K562 (cell line): Measurements from ENCODE around the gene UPP1. TPM values are rescaled to one million over a fixed set of nuclear protein-coding genes. Genes with fewer than 3 reads are reported as not detected.

Experiments
- ATAC-seq: fragments of 200-7000 bp; cut with Tn5 transposase; 3 replicates; pipeline ENCODE4 v1.9.1; 2020; ENCODE audit warnings: moderate library complexity
- BruUV-seq: library from RNA; stranded (reverse); fragments of 400-500 nt; replicated peaks from 2 replicates; lab custom pipeline; 2021; lab: Mats Ljungman, UMichigan
- CTCF ChIA-PET: fragments of 300-600 bp; formaldehyde crosslinking; extraction: SDS; loops from one replicate; lab custom pipeline; 2021; ENCODE audit warnings: low intra/inter-chr PET ratio; lab: Yijun Ruan, JAX
- POLR2A ChIA-PET: fragments of 300-600, 350-650 bp; sonication (Branson Sonifier 250); formaldehyde crosslinking; extraction: SDS; loops from one replicate; lab custom pipeline; 2021; ENCODE audit warnings: antibody characterized with exemption, inconsistent platforms; lab: Yijun Ruan, JAX
- DNase-seq, 4 experiments: peaks; one replicate each; pipeline versions ENCODE4 v3.0.0 to v3.0.0-alpha.2; 2011 to 2018; ENCODE audit warnings: low spot score in 3 of 4, mixed read lengths in 3 of 4; ENCODE audit errors: extremely low read depth in 1 of 4
- FAIRE-seq: peaks from 2 replicates; lab custom pipeline; 2011; peaks lifted over from hg19 to GRCh38; lab: Jason Lieb, UNC
- H2AFZ ChIP-seq: 2 replicates; pipeline ENCODE4 v1.6.0; 2011; ENCODE audit warnings: low read depth, low read length, control low read depth, inconsistent platforms
- H3K27ac ChIP-seq: fragments of 200-600 bp; 3 replicates; pipeline ENCODE4 v1.8.0; 2011; ENCODE audit warnings: low read depth, mild to moderate bottlenecking, control low read depth, inconsistent platforms, low read length, moderate library complexity, mixed read lengths; ENCODE audit errors: extremely low read depth
- H3K27me3 ChIP-seq, 2 experiments: fragments of 300-600 bp in 1 of 2; 2 replicates in 1 of 2; 3 replicates in 1 of 2; pipeline versions ENCODE4 v1.6.0 to v1.8.0; 2011; ENCODE audit warnings: inconsistent platforms in 2 of 2, low read length in 2 of 2, mild to moderate bottlenecking in 1 of 2, mixed read lengths in 1 of 2, moderate library complexity in 1 of 2; ENCODE audit not compliant: control insufficient read depth in 2 of 2, insufficient read depth in 2 of 2
- H3K36me3 ChIP-seq: fragments of 300-600 bp; 3 replicates; pipeline ENCODE4 v1.8.0; 2011; ENCODE audit warnings: mild to moderate bottlenecking, low read length, inconsistent platforms; ENCODE audit not compliant: control insufficient read depth, insufficient read depth
- H3K4me1 ChIP-seq, 2 experiments: fragments of 200-600 bp in 1 of 2; replicated peaks in 1 of 2; 2 replicates in 1 of 2; 3 replicates in 1 of 2; pipeline versions ENCODE4 v1.5.1 to v1.8.0; 2011; ENCODE audit warnings: inconsistent platforms in 2 of 2, low read length in 2 of 2, mild to moderate bottlenecking in 1 of 2, mixed read lengths in 1 of 2, moderate library complexity in 1 of 2; ENCODE audit not compliant: control insufficient read depth in 2 of 2, insufficient read depth in 2 of 2
- H3K4me2 ChIP-seq: 2 replicates; pipeline ENCODE4 v1.6.1; 2011; ENCODE audit warnings: low read length, control low read depth, inconsistent platforms, mixed read lengths; ENCODE audit not compliant: insufficient read depth
- H3K4me3 ChIP-seq: fragments of 200-600 bp; sonication (generic), shearing (Covaris generic); 2 replicates; pipeline ENCODE4 v1.5.1; 2016; ENCODE audit warnings: control low read depth, inconsistent platforms
- H3K79me2 ChIP-seq: fragments of 200-600 bp; 3 replicates; pipeline ENCODE4 v1.8.0; 2011; ENCODE audit warnings: low read length, inconsistent platforms; ENCODE audit not compliant: control insufficient read depth, insufficient read depth
- H3K9ac ChIP-seq, 2 experiments: 2 replicates each; pipeline versions ENCODE4 v1.6.0 to v1.6.1; 2011; ENCODE audit warnings: low read depth in 2 of 2, low read length in 2 of 2, control low read depth in 1 of 2, inconsistent platforms in 1 of 2, mild to moderate bottlenecking in 1 of 2, mixed read lengths in 1 of 2; ENCODE audit not compliant: insufficient read depth in 1 of 2
- H3K9me1 ChIP-seq: one replicate; pipeline ENCODE4 v1.6.0; 2011; ENCODE audit warnings: inconsistent platforms, mild to moderate bottlenecking, low read length, moderate library complexity; ENCODE audit not compliant: control insufficient read depth, insufficient read depth
- H3K9me3 ChIP-seq: replicated peaks from 2 replicates; pipeline ENCODE4 v1.5.1; 2011; ENCODE audit warnings: low read depth, low read length, inconsistent platforms; ENCODE audit not compliant: control insufficient read depth, insufficient read depth
- H4K20me1 ChIP-seq: replicated peaks from 2 replicates; pipeline ENCODE4 v1.6.1; 2011; ENCODE audit warnings: low read length, inconsistent platforms, mixed read lengths; ENCODE audit not compliant: control insufficient read depth, insufficient read depth
- CCAR2 ChIP-seq: fragments of 200-400 bp; formaldehyde crosslinking; IDR thresholded peaks from 2 replicates; pipeline ENCODE4 v1.6.1; 2017; ENCODE audit warnings: mild to moderate bottlenecking, low read depth, low read length
- DIDO1 ChIP-seq: fragments of 450-650 bp; IDR thresholded peaks from 2 replicates; pipeline ENCODE4 v1.6.1; 2016; ENCODE audit warnings: low read depth, missing biosample characterization, missing genetic modification characterization
- ETV1 ChIP-seq: fragments of 450-650 bp; conservative IDR thresholded peaks from 2 replicates; pipeline ENCODE4 v1.6.1; 2016; ENCODE audit warnings: missing genetic modification characterization, control low read depth, low read depth, missing compliant biosample characterization
- GTF2E2 ChIP-seq: fragments of 200-800 bp; sonication (Bioruptor generic); IDR thresholded peaks from 2 replicates; pipeline ENCODE4 v1.6.1; 2016; ENCODE audit warnings: missing genetic modification characterization, missing compliant biosample characterization
- GTF2F1 ChIP-seq: IDR thresholded peaks from 2 replicates; pipeline ENCODE4 v1.6.1; 2011; ENCODE audit warnings: low read depth, low read length, improper control_type of control experiment
- HDAC8 ChIP-seq: fragments of 450-650 bp; IDR thresholded peaks from 2 replicates; pipeline ENCODE4 v1.6.1; 2016; ENCODE audit warnings: mild to moderate bottlenecking, missing genetic modification characterization, moderate library complexity, missing compliant biosample characterization
- HMG20A ChIP-seq: fragments of 450-650 bp; formaldehyde crosslinking; conservative IDR thresholded peaks from 2 replicates; pipeline ENCODE4 v1.4.0; 2020; ENCODE audit warnings: mild to moderate bottlenecking, mixed read lengths
- HNRNPL ChIP-seq: fragments of 200-400 bp; formaldehyde crosslinking; IDR thresholded peaks from 2 replicates; pipeline ENCODE4 v1.6.1; 2017; ENCODE audit warnings: low read depth, mild to moderate bottlenecking, low read length
- NFATC3 ChIP-seq: fragments of 450-650 bp; IDR thresholded peaks from 2 replicates; pipeline ENCODE4 v1.6.1; 2017; ENCODE audit warnings: mild to moderate bottlenecking
- NFXL1 ChIP-seq: fragments of 450-650 bp; formaldehyde crosslinking; IDR thresholded peaks from 2 replicates; pipeline ENCODE4 v1.4.0; 2021; ENCODE audit warnings: mild to moderate bottlenecking
- RAD21 ChIP-seq, 2 experiments: fragments of 250-450 bp in 1 of 2; fragments of 450-650 bp in 1 of 2; sonication (Bioruptor Pico) in 1 of 2; formaldehyde crosslinking in 1 of 2; IDR thresholded peaks in 1 of 2; conservative IDR thresholded peaks in 1 of 2; 2 replicates each; pipeline versions ENCODE4 v1.4.0 to v1.8.0; 2020 to 2022; ENCODE audit warnings: mild to moderate bottlenecking in 2 of 2, moderate library complexity in 1 of 2
- SAFB2 ChIP-seq: fragments of 200-400 bp; formaldehyde crosslinking; IDR thresholded peaks from 2 replicates; pipeline ENCODE4 v1.6.1; 2018; ENCODE audit warnings: borderline replicate concordance, low read length, low read depth, moderate library complexity; ENCODE audit not compliant: severe bottlenecking
- SMARCA4 ChIP-seq: fragments of 450-650 bp; IDR thresholded peaks from 2 replicates; pipeline ENCODE4 v1.6.1; 2016
- SMARCC2 ChIP-seq: fragments of 450-650 bp; IDR thresholded peaks from 2 replicates; pipeline ENCODE4 v1.6.1; 2017; ENCODE audit warnings: antibody characterized with exemption, moderate library complexity, mild to moderate bottlenecking, low read depth
- SNRNP70 ChIP-seq: fragments of 200-400 bp; formaldehyde crosslinking; optimal IDR thresholded peaks from 2 replicates; pipeline ENCODE3; 2017; ENCODE audit warnings: low read depth, low read length
- ZC3H4 ChIP-seq: sonication (generic); formaldehyde crosslinking; IDR thresholded peaks from 2 replicates; pipeline ENCODE4 v1.9.0; 2021; ENCODE audit warnings: missing genetic modification reagents, borderline replicate concordance
- ZNF12 ChIP-seq: sonication (generic); formaldehyde crosslinking; IDR thresholded peaks from 2 replicates; pipeline ENCODE4 v1.4.0; 2020; ENCODE audit warnings: mild to moderate bottlenecking, missing genetic modification reagents
- ZNF140 ChIP-seq: fragments of 250-450 bp; sonication (Bioruptor Pico); IDR thresholded peaks from 2 replicates; pipeline ENCODE4 v1.8.0; 2021; ENCODE audit warnings: moderate library complexity, mild to moderate bottlenecking, inconsistent platforms
- ZNF174 ChIP-seq: fragments of 250-450 bp; sonication (Bioruptor Pico); IDR thresholded peaks from 2 replicates; pipeline ENCODE4 v1.4.0; 2020; ENCODE audit warnings: mild to moderate bottlenecking
- ZNF384 ChIP-seq: IDR thresholded peaks from 2 replicates; pipeline ENCODE4 v1.6.1; 2012; ENCODE audit warnings: low read depth, low read length, improper control_type of control experiment
- ZNF75A ChIP-seq: fragments of 450-650 bp; formaldehyde crosslinking; IDR thresholded peaks from 2 replicates; pipeline ENCODE4 v1.4.0; 2020; ENCODE audit warnings: mild to moderate bottlenecking
- whole genome bisulfite sequencing: fragments of 100-300 bp; shearing (Covaris generic); methylation state at CpG from one replicate; pipeline ENCODE4 v1.1.6; 2016; ENCODE audit warnings: low coverage, mixed read lengths; ENCODE audit not compliant: insufficient coverage; ENCODE audit errors: missing lambda C conversion rate; 5-methylcytosine and 5-hydroxymethylcytosine counted together
- in situ Hi-C: fragments of 300-500 bp; cut with MboI; formaldehyde crosslinking; loops from 4 replicates; pipeline ENCODE4 v1.15.0; 2018; ENCODE audit warnings: inconsistent platforms, mixed read lengths
- intact Hi-C: fragments of 100-400 bp; cut with micrococcal nuclease; formaldehyde crosslinking; loops from 2 replicates; pipeline ENCODE4 v1.14.2; 2022
- polyA plus RNA-seq, 8 experiments: library from polyadenylated mRNA; depleted of rRNA in 4 of 8; stranded (reverse) in 5 of 8; unstranded in 3 of 8; fragments of >200 nt; fragmentation: Nextera tagmentation in 2 of 8; fragmentation: Illumina TruSeq in 1 of 8; extraction: Ambion mirVana in 2 of 8; extraction: Trizol in 1 of 8; gene quantifications; 2 replicates each; pipeline versions ENCODE4 v1.2.1 to v1.2.3, GENCODE V29; 2011 to 2014; ENCODE audit warnings: inconsistent platforms in 1 of 8, missing spikeins in 1 of 8
- total RNA-seq, 7 experiments: library from RNA; depleted of rRNA in 6 of 7; stranded (reverse); fragments of >200 nt in 6 of 7; fragmentation: Illumina TruSeq in 2 of 7; extraction: Trizol in 2 of 7; gene quantifications; 2 replicates each; pipeline versions ENCODE4 v1.2.1 to v1.2.3, GENCODE V29; 2011 to 2021; ENCODE audit warnings: low replicate concordance in 1 of 7
- TF ChIP-seq, protein P1 (sequence below): sonication (generic); formaldehyde crosslinking; IDR thresholded peaks from 2 replicates; pipeline ENCODE4 v1.8.0; 2022; ENCODE audit warnings: mild to moderate bottlenecking, low read depth, missing genetic modification reagents
- TF ChIP-seq, protein P2 (sequence below), 3 experiments: IDR thresholded peaks in 2 of 3; conservative IDR thresholded peaks in 1 of 3; 2 replicates each; pipeline ENCODE4 v1.5.1; 2011 to 2012; ENCODE audit warnings: low read length in 3 of 3, mild to moderate bottlenecking in 3 of 3, control low read depth in 2 of 3, improper control_type of control experiment in 1 of 3, inconsistent platforms in 1 of 3, low read depth in 1 of 3, mixed read lengths in 1 of 3, moderate library complexity in 1 of 3; ENCODE audit not compliant: insufficient read depth in 2 of 3

UPP1 gene
- total and polyA plus RNA-seq, 9 of the 15 experiments (the other 6 are each of a cell fraction or from before 2014, with no cell fraction given) = 0.38 to 2.4 (median 0.61) TPM

GRCh38 chr7:48132792-48133191 lies 43.7 kb downstream of the UPP1 start (continued):
- TF ChIP-seq, protein P1, sequence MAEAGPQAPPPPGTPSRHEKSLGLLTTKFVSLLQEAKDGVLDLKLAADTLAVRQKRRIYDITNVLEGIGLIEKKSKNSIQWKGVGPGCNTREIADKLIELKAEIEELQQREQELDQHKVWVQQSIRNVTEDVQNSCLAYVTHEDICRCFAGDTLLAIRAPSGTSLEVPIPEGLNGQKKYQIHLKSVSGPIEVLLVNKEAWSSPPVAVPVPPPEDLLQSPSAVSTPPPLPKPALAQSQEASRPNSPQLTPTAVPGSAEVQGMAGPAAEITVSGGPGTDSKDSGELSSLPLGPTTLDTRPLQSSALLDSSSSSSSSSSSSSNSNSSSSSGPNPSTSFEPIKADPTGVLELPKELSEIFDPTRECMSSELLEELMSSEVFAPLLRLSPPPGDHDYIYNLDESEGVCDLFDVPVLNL = no peak
- TF ChIP-seq SMARCC2 = no peak
- TF ChIP-seq ZNF75A = no peak
- no peak for TF ChIP-seq GTF2F1
- TF ChIP-seq SNRNP70 = no peak
- no peak for TF ChIP-seq GTF2E2 (tag)
- no peak for TF ChIP-seq HDAC8 (tag)
- no peak for TF ChIP-seq ZC3H4
- no peak for TF ChIP-seq ZNF140 (CRISPR knock-in tag)
- no peak for TF ChIP-seq SMARCA4
- TF ChIP-seq CCAR2 = no peak
- no peak for TF ChIP-seq SAFB2

GRCh38 chr7:48139459-48139858 lies 50.4 kb downstream of the UPP1 start:
- Histone ChIP-seq H4K20me1 (no peaks in the 10 kb centered on the region), H3K4me3 (no peak overlapping the region), H2AFZ (peak overlapping the region; percentile 57; the same call in 1 of the 2 replicates), H3K9me1 (no peaks in the 10 kb centered on the region), H3K4me2 (no peak overlapping the region), H3K4me1 (no peaks in the 10 kb centered on the region), H3K27me3 (no peaks in the 10 kb centered on the region), H3K36me3 (no peaks in the 10 kb centered on the region), H3K27ac (no peak overlapping the region), H3K9me3 (no peaks in the 10 kb centered on the region), H3K9ac (no peak overlapping the region), H3K79me2 (no peaks in the 10 kb centered on the region)
- no TSS peak for BruUV-seq
- WGBS = 2% methylated on average over 3 of the region's 3 CpGs
- ChIA-PET POLR2A (no interaction called here), CTCF (no interaction called here)
- ATAC-seq (peak; percentile 58; the same call in 2 of the 3 replicates), DNase-seq (peak in 1 of 4 experiments; percentile 18), FAIRE-seq (no peak)
- intact Hi-C loops (no loop called here), in situ Hi-C loops (no loop called here)
- TF ChIP-seq RAD21 (CRISPR knock-in tag; conservative IDR thresholded peaks at IDR 0.05 in 1 of 2, IDR thresholded peaks at IDR 0.05 in 1 of 2) (peak in 1 of 2 experiments; percentile 21; a peak in 1 of 4 replicates), NFATC3 (no peak), HNRNPL (no peak), ZNF174 (CRISPR knock-in tag) (no peak), DIDO1 (no peak), NFXL1 (CRISPR knock-in tag) (no peak), HMG20A (no peak), ETV1 (tag) (no peak), ZNF384 (peak; percentile 63), ZNF12 (CRISPR knock-in tag) (no peak)
- TF ChIP-seq, protein P2, sequence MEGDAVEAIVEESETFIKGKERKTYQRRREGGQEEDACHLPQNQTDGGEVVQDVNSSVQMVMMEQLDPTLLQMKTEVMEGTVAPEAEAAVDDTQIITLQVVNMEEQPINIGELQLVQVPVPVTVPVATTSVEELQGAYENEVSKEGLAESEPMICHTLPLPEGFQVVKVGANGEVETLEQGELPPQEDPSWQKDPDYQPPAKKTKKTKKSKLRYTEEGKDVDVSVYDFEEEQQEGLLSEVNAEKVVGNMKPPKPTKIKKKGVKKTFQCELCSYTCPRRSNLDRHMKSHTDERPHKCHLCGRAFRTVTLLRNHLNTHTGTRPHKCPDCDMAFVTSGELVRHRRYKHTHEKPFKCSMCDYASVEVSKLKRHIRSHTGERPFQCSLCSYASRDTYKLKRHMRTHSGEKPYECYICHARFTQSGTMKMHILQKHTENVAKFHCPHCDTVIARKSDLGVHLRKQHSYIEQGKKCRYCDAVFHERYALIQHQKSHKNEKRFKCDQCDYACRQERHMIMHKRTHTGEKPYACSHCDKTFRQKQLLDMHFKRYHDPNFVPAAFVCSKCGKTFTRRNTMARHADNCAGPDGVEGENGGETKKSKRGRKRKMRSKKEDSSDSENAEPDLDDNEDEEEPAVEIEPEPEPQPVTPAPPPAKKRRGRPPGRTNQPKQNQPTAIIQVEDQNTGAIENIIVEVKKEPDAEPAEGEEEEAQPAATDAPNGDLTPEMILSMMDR (IDR thresholded peaks at IDR 0.05 in 2 of 3, conservative IDR thresholded peaks at IDR 0.05 in 1 of 3; ENCODE audit: insufficient read depth in 2 of 3, low read depth in 1 of 3, low read length in 3 of 3) = peak in 2 of 3 experiments; percentile 31 to 35; a peak in 2 of 6 replicates
